NCI-H748 treated with DMSO at 0.1 percent for 48 hours (cell line): ENCODE measurements around the gene ATP2B1.

Source experiments
- DNase-seq: peaks from one replicate; lab custom pipeline; 2025; lab: John Stamatoyannopoulos, UW

ATP2B1 gene

DNA sequence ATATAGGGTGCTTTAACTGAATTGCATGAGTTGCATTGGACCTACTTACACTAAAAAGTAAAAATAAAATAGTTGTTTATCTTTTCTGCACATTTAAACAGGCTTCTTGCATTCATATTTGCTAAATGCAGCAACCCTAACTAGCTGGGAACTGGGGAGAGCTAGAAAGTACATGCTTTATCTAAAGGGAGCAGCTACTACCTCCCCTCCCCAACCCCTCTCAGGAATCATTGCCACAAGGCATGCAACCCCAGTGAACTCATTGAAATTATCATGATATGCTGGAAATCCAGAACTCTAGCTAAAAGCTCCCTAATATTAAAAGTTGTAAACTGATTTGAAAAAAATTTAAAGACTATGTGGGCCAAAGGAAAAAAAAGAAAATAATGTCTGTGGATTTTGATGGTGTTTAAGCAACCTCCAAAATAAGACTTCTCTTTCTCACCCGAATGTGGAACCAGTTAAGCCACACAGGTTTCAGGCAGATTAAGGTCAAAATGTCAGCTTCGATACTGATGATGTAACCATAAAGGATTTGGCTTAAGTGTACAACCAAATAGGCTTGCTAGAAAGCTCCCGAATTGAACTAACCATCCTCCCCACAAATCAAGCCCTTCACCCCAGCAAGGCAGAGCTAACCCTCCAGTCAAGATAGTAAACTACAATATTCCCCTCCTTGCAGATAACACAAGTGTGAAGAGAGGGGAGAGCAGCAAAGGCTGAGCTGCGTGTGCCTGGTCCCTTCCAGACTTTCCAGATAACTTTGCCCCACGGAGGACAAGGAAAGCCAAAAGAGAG is 169.0 kb downstream of the ATP2B1 start:
- no peak for DNase-seq

DNA sequence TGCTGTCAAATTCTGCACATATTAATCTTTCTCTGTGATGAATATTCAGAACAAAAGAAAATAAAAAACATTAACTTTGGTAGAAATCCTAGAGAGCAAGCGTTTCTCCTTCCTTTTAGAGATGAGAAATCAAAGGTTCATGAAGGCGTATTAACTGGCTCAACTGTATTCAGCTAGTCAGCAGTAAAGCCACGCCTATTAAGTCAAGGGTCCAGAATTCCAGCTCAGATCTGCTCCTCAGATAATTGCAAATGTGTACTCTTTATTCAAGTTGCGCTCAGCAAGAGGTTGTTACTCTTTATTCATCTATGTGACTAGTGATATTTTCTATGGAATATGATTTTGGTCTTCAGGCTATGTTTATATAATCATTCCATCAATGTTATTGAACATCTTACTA is 169.7 kb downstream of the ATP2B1 start:
- DNase-seq: no peak
